Erythroblast (primary cell): ENCODE results near the gene PARN.

Source experiments
- GATA1 ChIP-seq: IDR thresholded peaks from 2 replicates; pipeline ENCODE4 v1.6.1; 2011; ENCODE audit warnings: low read depth, mild to moderate bottlenecking, control low read depth, low read length, moderate library complexity
- POLR2A ChIP-seq: IDR thresholded peaks from 2 replicates; pipeline ENCODE4 v1.6.1; 2011; ENCODE audit warnings: mild to moderate bottlenecking, low read length

GRCh38 chr16:14641926-14642325, 11.9 kb upstream of the PARN start:
- TF ChIP-seq POLR2A (no peak), GATA1 (no peak)
